Right renal cortex interstitium (tissue), 3 donors: ENCODE measurements around the gene GNPTG. TPM values are rescaled to one million over a fixed set of nuclear protein-coding genes. Genes with fewer than 3 reads are reported as not detected.

Experiments used
- DNase-seq, 3 donors: peaks; one replicate each; pipeline ENCODE4 v3.0.0-alpha.2; 2013; ENCODE audit warnings: low read depth in 3 of 3, low spot score in 2 of 3
- polyA plus RNA-seq, 3 donors: library from polyadenylated mRNA; unstranded; fragments of 120-200 nt; gene quantifications; one replicate each; pipeline ENCODE4 v1.2.1, GENCODE V29; 2013; ENCODE audit not compliant: insufficient read length in 3 of 3

GNPTG gene
- polyA plus RNA-seq, 3 donors = 51.7 to 54.5 (median 53.1) TPM

GRCh38 chr16:1366060-1366711 lies 14.5 kb downstream of the GNPTG start:
- no peak for DNase-seq

GRCh38 chr16:1366712-1367299 lies 15.1 kb downstream of the GNPTG start:
- DNase-seq = no peak

DNA sequence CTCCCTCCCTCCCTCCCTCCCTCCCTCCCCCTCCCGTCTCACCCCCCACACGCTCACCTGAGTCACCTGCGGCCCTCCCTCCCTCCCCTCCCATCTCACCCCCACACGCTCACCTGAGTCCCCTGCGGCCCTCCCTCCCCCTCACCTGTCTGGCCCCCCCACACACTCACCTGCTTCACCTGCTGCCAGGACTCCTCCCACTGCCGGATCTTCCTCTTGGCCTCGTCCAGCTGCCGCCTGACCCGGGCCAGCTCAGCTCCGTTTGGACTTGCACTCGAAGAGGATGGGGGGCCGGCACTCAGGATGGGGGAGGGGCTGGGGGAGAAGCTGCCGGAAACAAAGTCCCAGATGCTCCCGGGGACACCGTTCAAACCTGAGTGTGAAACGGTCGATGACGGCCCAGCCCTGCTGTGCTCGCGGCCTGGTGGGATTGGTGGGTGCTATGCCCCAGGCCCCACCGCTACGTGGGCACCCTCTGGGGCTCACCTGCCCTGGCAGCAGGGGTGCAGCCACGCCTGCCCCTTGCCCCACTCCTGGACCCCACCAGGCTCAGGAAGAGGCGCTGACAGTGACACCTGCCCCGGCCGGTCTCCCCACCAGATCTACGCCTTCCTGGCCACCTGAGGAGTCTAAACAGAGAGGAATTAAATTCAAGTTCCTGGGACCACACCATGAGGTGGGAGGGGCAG lies 15.9 kb downstream of the GNPTG start:
- DNase-seq = no peak

DNA sequence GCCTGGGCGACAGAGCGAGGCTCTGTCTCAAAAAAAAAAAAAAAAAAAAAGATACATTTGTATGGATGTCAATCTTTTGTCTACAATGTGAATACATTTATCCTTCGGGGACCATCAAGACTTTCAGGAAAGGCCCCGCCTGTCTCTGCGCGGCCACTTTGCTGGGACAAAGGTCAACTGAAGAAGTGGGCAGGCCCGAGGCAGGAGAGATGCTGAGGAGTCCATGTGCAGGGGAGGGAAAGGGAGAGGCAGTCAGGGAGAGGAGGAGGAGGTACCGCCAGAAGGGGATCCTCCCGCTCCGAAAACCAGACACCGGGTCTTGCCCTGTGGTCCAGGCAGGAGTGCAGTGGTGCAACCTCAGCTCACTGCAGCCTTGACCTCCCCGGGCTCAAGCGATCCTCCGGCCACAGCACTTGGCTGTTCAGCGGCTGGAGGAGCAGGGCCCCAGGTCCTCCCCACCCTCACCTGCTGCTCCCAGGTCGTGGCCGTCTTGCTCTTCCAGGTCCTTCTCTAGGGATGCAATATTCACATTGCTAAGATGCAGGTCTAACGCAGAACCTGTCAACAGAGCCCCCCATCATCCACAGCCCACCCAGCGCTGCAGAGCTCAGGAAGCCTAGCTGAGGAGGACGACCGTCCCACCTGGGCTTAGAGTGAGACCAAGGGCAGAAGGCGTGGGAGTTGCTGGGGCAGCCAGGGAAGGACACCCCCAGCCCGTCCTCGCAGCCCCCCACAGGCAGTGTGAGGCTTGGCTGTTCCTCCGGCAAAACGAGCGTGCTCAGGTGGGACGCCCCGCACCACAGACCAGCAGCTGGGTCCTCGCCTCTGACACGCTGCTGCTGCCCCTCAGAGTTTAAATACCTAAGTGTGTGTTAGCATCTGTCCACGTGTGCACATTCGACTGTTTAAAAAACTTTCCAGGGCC lies 19.6 kb downstream of the GNPTG start:
- no peak for DNase-seq

DNA sequence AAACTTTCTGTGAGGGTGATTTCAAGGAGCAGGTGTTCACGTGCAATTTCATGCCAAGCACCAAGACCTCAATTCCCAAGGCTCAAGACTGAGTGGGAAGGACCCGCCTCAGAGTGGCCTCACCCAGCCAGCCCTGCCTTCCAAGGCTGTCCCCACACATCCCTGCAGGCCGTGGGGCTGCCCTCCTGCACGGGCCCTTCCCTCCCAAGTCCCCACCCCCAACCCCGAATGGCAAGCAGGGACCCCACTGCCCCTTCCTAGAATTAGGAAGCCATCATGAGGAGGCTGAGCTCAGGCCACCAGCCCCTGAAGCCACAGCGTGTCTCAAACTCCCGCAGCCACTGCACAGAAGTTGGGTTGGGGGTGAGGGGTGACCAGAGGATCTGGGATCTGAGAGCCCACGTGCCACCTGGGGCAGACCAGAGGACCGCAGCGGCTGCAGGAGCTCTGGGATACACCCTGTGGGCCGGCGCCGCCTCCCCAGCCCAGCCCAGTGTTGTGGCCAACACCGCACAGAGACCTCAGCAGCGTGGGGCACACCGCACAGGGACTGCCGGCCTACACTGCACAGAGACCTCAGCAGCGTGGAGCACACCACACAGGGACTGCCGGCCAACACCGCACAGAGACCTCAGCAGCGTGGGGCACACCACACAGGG lies 20.7 kb downstream of the GNPTG start:
- DNase-seq = no peak

- DNase-seq = no peak
Observed at GRCh38 chr16:1374418-1375297, 22.9 kb downstream of the GNPTG start.

GRCh38 chr16:1375298-1375640 lies 23.5 kb downstream of the GNPTG start:
- DNase-seq = no peak

GRCh38 chr16:1375741-1376410 lies 24.1 kb downstream of the GNPTG start:
- DNase-seq = no peak

GRCh38 chr16:1377406-1378010 lies 25.8 kb downstream of the GNPTG start:
- no peak for DNase-seq

GRCh38 chr16:1378087-1378803 lies 26.5 kb downstream of the GNPTG start:
- DNase-seq = no peak

- no peak for DNase-seq
Observed at GRCh38 chr16:1378804-1379303, 27.1 kb downstream of the GNPTG start.

DNA sequence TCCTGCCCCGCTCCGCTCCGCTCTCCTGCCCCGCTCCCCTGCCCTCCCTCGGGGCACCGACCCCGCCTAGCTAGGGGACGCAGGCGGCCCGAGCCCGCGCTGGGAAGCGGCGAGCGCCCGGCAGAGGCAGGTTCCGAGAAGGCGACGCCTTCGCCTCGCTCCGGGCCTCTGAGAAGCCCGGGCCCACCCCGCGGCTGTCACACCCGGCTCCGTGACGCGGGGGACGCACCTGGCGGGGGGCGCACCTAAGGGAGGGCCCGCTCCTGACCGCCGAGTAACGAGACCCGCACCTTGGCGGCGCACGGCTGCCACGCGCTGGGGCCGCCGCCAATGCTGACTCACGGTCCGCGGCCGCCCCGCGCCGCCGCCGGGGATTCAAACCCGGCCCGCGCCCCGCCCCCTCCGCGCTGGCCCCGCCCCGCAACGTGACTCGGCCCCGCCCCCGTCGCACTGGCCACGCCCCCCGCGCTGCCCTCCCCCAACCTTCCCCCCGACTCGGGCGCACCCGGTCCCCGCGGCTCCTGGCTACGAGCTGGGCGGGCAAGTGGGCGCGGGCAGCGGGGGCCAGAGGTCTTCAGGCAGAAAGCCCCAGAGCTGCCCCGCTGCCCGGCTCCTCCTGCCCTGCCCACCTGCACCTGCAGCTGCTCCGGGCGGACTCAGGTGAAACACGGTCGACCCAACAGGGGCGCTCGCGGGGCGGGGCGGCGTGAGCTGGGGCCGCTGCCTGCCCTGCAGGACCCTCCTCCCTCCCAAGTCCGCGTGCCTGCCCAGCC lies 27.8 kb downstream of the GNPTG start:
- no peak for DNase-seq

GRCh38 chr16:1380195-1380594 lies 28.5 kb downstream of the GNPTG start:
- DNase-seq = no peak

GRCh38 chr16:1381612-1382406 lies 30.1 kb downstream of the GNPTG start:
- DNase-seq = no peak

- no peak for DNase-seq
Observed at GRCh38 chr16:1383556-1383955, 31.8 kb downstream of the GNPTG start.

DNA sequence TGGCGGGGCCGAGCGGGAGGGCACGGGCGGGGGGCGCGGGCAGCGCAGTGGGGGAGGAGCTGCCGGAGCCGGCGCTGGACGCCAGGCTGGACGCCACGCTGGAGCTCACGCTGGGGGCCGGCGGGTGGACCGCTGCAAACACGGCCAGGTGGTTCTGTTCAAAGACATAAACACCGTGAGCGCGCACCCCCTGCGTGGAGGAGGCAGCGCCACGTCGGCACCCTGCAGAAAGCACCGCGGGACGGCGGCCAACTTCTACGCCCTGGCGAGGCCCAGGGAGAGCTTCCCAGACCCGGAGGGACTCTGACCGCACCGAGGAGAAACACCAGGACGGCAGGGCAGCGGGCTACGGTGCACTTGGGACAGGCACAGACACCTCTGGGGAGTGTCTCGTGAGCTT lies 33.5 kb downstream of the GNPTG start:
- no peak for DNase-seq
